T-helper 2 cell treated with Interferon-gamma antibody and Interleukin-4, amounts not matched to agents 5 μg/mL and 100 μg/mL, for 36 hours (primary cell): ENCODE data around the gene PLXND1.
A peak's percentile ranks its signal among the peaks of the same experiment; 100 is the strongest.

Experiments used
- DNase-seq: peaks from one replicate; pipeline ENCODE4 v3.0.0; 2021; ENCODE audit warnings: low spot score
- H3K27ac Mint-ChIP-seq: one replicate; pipeline ENCODE4 v1.8.0; 2021; ENCODE audit warnings: mild to moderate bottlenecking, mixed read lengths
- H3K27me3 Mint-ChIP-seq: one replicate; pipeline ENCODE4 v1.8.0; 2021; ENCODE audit warnings: low read depth, mixed read lengths
- H3K36me3 Mint-ChIP-seq: one replicate; pipeline ENCODE4 v1.8.0; 2021; ENCODE audit warnings: low read depth, mixed read lengths
- H3K4me1 Mint-ChIP-seq: one replicate; pipeline ENCODE4 v1.8.0; 2021; ENCODE audit warnings: low read depth, mixed read lengths
- H3K4me3 Mint-ChIP-seq: one replicate; pipeline ENCODE4 v1.8.0; 2022; ENCODE audit warnings: mild to moderate bottlenecking, moderate library complexity, mixed read lengths
- H3K9me3 Mint-ChIP-seq: one replicate; pipeline ENCODE4 v1.8.0; 2021; ENCODE audit warnings: mixed read lengths

The PLXND1 gene

DNA sequence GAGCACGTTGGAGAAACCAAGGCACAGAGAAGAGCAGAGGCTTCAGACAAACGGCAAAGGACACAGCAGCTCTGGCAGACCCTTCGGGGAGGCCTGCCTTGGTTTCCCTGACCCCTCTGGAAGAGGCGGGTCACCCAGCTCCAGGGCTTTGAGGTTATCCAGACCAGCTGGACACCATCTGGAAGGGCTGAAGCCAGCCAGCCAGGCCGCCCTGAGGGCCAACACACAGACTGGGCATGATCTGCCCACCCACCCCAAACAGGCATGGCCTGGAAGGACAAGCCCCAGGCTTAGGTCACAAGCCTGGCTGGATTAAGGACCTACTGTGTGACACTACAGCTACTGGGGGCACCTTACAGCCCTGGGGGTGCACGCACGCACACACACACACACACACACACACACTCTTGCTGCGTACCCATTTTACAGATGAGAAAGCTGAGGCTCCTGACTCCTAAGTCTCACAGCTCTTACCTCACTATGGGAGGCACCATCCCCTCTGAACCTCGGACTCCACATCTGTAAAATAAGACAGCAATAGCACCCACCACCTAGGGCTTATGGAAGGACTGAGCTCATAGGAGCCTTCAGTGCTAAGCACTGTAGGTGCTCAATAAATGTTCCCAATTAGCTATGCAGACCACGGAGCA lies 10.8 kb downstream of the PLXND1 start:
- Mint-ChIP-seq H3K9me3 (no peaks in the 10 kb centered on the region), H3K4me1 (peaks cover 15% of the 10 kb centered on the region), H3K27ac (no peak overlapping the region), H3K36me3 (no peaks in the 10 kb centered on the region), H3K4me3 (no peak overlapping the region), H3K27me3 (peaks cover 56% of the 10 kb centered on the region)
- DNase-seq: no peak

DNA sequence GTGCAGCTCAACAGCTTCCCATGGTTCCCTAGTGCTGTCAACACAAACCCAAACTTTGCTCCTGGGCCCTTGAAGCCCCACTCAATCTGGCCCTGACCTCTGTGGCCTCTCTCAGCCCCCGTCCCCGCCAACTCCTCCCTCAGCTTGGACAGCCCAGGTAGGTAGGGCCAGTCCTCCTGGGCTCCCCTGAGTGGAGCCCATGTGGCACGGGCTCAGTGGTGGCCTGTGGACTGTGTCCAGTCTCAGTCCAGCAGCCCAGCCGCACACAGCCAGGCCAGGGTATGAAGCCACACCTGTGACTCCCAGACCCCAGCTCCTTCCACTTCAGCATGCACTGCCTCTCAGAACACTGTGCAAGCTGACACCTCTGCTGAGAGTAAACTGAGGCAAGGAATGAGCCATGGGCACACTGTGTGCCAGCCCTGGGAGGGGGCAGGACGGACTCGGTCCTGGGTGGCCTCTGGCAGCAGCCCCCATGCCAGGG lies 11.5 kb downstream of the PLXND1 start:
- Mint-ChIP-seq H3K4me3 (no peak overlapping the region), H3K4me1 (peaks cover 15% of the 10 kb centered on the region), H3K36me3 (no peaks in the 10 kb centered on the region), H3K27ac (no peak overlapping the region), H3K27me3 (peaks cover 58% of the 10 kb centered on the region), H3K9me3 (no peaks in the 10 kb centered on the region)
- DNase-seq: no peak

DNA sequence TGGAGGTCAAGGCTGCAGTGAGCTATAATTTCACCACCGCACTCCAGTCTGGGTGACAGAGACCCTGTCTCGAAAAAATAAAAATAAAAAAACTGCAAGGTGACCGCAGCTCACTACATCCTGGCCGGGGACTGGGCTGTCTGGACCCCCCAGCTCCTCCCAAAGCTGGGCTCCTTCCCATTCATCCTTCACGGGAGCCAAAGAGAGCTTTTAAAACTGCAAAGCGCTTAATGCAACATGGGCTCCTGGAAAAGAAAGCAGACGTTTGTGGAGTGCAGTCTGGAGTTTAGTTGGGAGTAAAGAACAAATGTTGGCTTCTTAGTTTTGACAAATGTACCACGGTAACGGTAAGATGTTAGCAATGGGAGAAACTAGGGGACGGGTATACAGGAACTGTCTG lies 12.1 kb downstream of the PLXND1 start:
- no peak for DNase-seq
- Mint-ChIP-seq H3K27ac (no peak overlapping the region), H3K36me3 (no peaks in the 10 kb centered on the region), H3K9me3 (no peaks in the 10 kb centered on the region), H3K27me3 (peaks cover 55% of the 10 kb centered on the region), H3K4me3 (no peak overlapping the region), H3K4me1 (peaks cover 15% of the 10 kb centered on the region)

- Mint-ChIP-seq H3K4me1 (peaks cover 15% of the 10 kb centered on the region), H3K36me3 (no peaks in the 10 kb centered on the region), H3K27me3 (peaks cover 52% of the 10 kb centered on the region), H3K9me3 (no peaks in the 10 kb centered on the region), H3K27ac (no peak overlapping the region), H3K4me3 (peak overlapping the region; percentile 68)
- DNase-seq: peak; percentile 61
Observed at GRCh38 chr3:129593595-129594339, 12.7 kb downstream of the PLXND1 start.

DNA sequence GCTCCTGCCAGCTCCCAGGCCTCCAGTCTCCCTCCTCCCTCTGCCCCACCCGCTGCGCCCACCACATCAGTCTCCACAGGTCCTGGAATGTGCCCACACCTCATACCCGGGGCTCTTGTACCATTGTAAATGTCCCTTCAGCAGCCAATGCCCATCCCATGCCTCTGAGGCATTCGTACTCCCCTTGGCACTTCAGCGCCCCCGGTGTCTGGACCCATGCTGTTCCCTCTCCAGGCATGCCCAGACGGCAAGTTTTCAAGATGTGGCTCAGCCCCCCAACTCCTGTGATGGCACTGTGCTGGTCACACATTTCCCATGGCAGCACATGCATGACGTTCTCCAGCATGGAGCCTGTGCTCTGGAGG lies 13.3 kb downstream of the PLXND1 start:
- Mint-ChIP-seq H3K9me3 (no peaks in the 10 kb centered on the region), H3K4me1 (peaks cover 13% of the 10 kb centered on the region), H3K27me3 (peaks cover 50% of the 10 kb centered on the region), H3K4me3 (no peak overlapping the region), H3K36me3 (no peaks in the 10 kb centered on the region), H3K27ac (no peak overlapping the region)
- no peak for DNase-seq

DNA sequence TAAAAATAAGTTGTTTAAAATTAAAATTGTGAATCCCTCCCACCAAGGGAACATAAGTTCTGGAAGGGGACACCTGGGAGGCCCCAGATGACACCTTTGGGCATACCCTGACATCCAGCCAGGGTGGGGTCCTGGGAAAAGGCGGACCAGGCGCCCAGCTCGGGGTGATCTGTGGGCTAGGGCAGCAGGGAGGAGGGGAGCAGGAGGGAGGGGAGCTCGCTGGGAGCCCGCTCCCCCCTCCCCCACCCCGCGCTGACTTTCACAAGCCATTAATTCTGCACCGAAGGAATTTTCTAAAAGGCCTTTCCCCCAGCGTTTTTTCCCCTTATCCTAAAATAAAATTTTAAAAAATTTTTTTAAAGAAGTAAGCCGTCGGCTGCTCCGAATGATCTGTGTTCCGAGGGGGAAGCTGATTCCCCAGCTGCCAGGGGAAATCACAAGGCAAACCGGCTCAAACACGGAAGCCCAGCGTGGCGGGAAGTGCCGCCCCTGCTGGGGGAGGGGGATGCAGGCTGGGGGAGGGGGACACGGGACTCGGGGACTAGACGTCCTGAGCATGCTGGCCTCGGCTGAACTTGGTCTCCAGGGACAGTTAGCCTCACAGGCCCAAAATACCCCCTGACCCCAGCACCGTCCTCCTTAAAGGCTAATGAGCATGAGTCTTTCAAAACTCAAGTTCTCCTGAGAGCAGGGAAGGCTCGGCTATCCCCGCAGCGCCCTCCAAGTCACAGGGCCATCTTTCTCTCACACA lies 13.9 kb downstream of the PLXND1 start:
- Mint-ChIP-seq H3K9me3 (no peaks in the 10 kb centered on the region), H3K4me3 (no peak overlapping the region), H3K36me3 (no peaks in the 10 kb centered on the region), H3K27me3 (peaks cover 47% of the 10 kb centered on the region), H3K4me1 (peaks cover 13% of the 10 kb centered on the region), H3K27ac (no peak overlapping the region)
- no peak for DNase-seq

- Mint-ChIP-seq H3K27ac (no peak overlapping the region), H3K36me3 (no peaks in the 10 kb centered on the region), H3K27me3 (peaks cover 47% of the 10 kb centered on the region), H3K9me3 (no peaks in the 10 kb centered on the region), H3K4me3 (no peak overlapping the region), H3K4me1 (peaks cover 13% of the 10 kb centered on the region)
- no peak for DNase-seq
Observed at GRCh38 chr3:129591932-129592331, 14.5 kb downstream of the PLXND1 start.

DNA sequence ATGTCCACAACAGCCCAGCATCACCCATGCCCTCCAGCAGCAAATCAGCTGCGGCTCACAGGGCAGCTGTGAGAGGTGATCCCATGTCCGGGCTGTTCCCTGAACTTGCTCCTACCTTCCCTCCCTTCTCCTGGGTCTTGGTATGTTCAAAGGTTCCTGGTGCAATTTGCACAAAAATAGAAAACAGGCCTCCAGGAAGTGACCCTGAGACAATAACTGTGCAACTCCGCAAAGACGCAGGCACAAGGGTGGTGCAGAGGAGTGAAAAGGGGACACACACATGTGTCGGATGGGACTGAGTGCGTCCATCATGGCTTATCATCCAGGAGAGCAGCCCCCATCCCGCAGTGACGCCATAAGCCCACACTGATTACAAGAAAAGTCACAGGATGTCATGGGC lies 16.3 kb downstream of the PLXND1 start:
- peaks cover 13% of the 10 kb centered on the region for H3K4me1 Mint-ChIP-seq
- no peaks in the 10 kb centered on the region for H3K36me3 Mint-ChIP-seq
- no peaks in the 10 kb centered on the region for H3K9me3 Mint-ChIP-seq
- H3K4me3 Mint-ChIP-seq: no peak overlapping the region
- H3K27ac Mint-ChIP-seq: no peak overlapping the region
- peaks cover 40% of the 10 kb centered on the region for H3K27me3 Mint-ChIP-seq
- DNase-seq: no peak

GRCh38 chr3:129587566-129588210 lies 18.8 kb downstream of the PLXND1 start:
- H3K4me1 Mint-ChIP-seq: no peaks in the 10 kb centered on the region
- peaks cover 17% of the 10 kb centered on the region for H3K27me3 Mint-ChIP-seq
- no peaks in the 10 kb centered on the region for H3K36me3 Mint-ChIP-seq
- H3K4me3 Mint-ChIP-seq: no peak overlapping the region
- no peak overlapping the region for H3K27ac Mint-ChIP-seq
- no peaks in the 10 kb centered on the region for H3K9me3 Mint-ChIP-seq
- no peak for DNase-seq

DNA sequence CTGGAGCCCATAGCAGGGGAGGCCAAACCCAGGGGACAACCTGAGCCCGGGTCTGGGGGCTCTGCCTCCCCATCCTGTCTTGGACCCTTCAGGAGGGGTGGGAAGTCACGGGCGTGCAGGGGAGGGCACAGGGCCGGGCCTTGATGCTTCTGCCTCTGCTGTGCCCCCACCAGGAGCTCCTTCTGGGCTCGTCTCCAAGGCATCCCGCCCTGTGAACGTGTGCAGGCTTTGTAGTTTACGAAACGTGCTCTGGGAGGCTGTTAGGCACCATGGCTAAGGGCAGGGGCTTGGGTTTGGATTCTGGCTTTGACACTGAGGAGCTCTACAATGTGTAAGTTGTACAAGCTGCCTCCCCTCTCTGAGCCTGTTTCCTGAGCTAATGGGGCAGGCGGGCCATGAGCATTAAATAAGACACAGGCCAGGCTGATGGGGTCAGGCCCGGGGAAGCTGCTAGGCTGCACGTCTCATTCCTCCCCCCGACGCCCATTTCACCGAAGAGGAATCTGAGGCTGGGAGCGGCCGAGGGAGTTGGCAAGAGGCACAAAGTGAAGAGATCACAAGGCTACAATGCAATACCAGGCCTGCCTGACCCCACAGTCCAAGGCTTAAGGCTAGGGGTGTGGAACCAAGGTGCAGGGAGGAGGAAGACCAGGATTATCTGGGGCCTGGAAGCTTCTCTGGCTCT lies 19.6 kb downstream of the PLXND1 start:
- H3K4me1 Mint-ChIP-seq: no peaks in the 10 kb centered on the region
- no peak overlapping the region for H3K27ac Mint-ChIP-seq
- no peak overlapping the region for H3K4me3 Mint-ChIP-seq
- H3K36me3 Mint-ChIP-seq: no peaks in the 10 kb centered on the region
- no peaks in the 10 kb centered on the region for H3K9me3 Mint-ChIP-seq
- peaks cover 14% of the 10 kb centered on the region for H3K27me3 Mint-ChIP-seq
- no peak for DNase-seq

GRCh38 chr3:129585949-129586657 lies 20.4 kb downstream of the PLXND1 start:
- no peak for DNase-seq
- Mint-ChIP-seq H3K4me1 (no peaks in the 10 kb centered on the region), H3K36me3 (no peaks in the 10 kb centered on the region), H3K27ac (no peak overlapping the region), H3K9me3 (no peaks in the 10 kb centered on the region), H3K4me3 (no peak overlapping the region), H3K27me3 (peaks cover 6% of the 10 kb centered on the region)

GRCh38 chr3:129584631-129585030 lies 21.8 kb downstream of the PLXND1 start:
- no peak overlapping the region for H3K27ac Mint-ChIP-seq
- H3K9me3 Mint-ChIP-seq: no peaks in the 10 kb centered on the region
- H3K4me3 Mint-ChIP-seq: no peak overlapping the region
- H3K27me3 Mint-ChIP-seq: no peaks in the 10 kb centered on the region
- no peak for DNase-seq
- no peaks in the 10 kb centered on the region for H3K4me1 Mint-ChIP-seq
- H3K36me3 Mint-ChIP-seq: no peaks in the 10 kb centered on the region

- Mint-ChIP-seq H3K4me3 (no peak overlapping the region), H3K9me3 (no peaks in the 10 kb centered on the region), H3K27me3 (no peaks in the 10 kb centered on the region), H3K4me1 (no peaks in the 10 kb centered on the region), H3K36me3 (no peaks in the 10 kb centered on the region), H3K27ac (no peak overlapping the region)
- DNase-seq: no peak
Observed at GRCh38 chr3:129583289-129583688, 23.2 kb downstream of the PLXND1 start.
